Measurements from ENCODE around the gene CPM.

CPM gene

GRCh38 chr12:68915055-68915454 lies 17.9 kb downstream of the CPM start:
- Histone ChIP-seq H3K27me3 (ENCODE audit: low read length) (no peaks in the 10 kb centered on the region), H3K4me2 (ENCODE audit: low read depth, low read length, poor library complexity, severe bottlenecking) (no peak overlapping the region), H3K36me3 (ENCODE audit: low read length) (no peaks in the 10 kb centered on the region), H3K4me3 (ENCODE audit: insufficient read depth, low read length, poor library complexity, severe bottlenecking) (no peak overlapping the region), H3K9me3 (ENCODE audit: insufficient read depth, low read length) (no peaks in the 10 kb centered on the region), H3K9ac (ENCODE audit: low read length) (no peak overlapping the region), H3K79me2 (ENCODE audit: insufficient read depth, low read length) (no peaks in the 10 kb centered on the region), H3K27ac (ENCODE audit: low read depth, low read length) (no peak overlapping the region), H3K9me2 (replicated peaks; ENCODE audit: insufficient read depth, low read length) (no peaks in the 10 kb centered on the region), H2AFZ (ENCODE audit: low read depth, low read length, severe bottlenecking) (no peak overlapping the region), H3F3A (ENCODE audit: insufficient read depth) (no peaks in the 10 kb centered on the region), H4K20me1 (ENCODE audit: low read depth, low read length) (no peaks in the 10 kb centered on the region)
- TF ChIP-seq EZH2phosphoT487 (conservative IDR thresholded peaks at IDR 0.05; ENCODE audit: low read length), result no peak
- TF ChIP-seq, protein P1, sequence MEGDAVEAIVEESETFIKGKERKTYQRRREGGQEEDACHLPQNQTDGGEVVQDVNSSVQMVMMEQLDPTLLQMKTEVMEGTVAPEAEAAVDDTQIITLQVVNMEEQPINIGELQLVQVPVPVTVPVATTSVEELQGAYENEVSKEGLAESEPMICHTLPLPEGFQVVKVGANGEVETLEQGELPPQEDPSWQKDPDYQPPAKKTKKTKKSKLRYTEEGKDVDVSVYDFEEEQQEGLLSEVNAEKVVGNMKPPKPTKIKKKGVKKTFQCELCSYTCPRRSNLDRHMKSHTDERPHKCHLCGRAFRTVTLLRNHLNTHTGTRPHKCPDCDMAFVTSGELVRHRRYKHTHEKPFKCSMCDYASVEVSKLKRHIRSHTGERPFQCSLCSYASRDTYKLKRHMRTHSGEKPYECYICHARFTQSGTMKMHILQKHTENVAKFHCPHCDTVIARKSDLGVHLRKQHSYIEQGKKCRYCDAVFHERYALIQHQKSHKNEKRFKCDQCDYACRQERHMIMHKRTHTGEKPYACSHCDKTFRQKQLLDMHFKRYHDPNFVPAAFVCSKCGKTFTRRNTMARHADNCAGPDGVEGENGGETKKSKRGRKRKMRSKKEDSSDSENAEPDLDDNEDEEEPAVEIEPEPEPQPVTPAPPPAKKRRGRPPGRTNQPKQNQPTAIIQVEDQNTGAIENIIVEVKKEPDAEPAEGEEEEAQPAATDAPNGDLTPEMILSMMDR (IDR thresholded peaks at IDR 0.05; ENCODE audit: insufficient read depth, low read length, poor library complexity, severe bottlenecking), result no peak

- Histone ChIP-seq H3K9me2 (replicated peaks; ENCODE audit: insufficient read depth, low read length) (no peaks in the 10 kb centered on the region), H3F3A (ENCODE audit: insufficient read depth) (no peaks in the 10 kb centered on the region), H3K4me3 (ENCODE audit: insufficient read depth, low read length, poor library complexity, severe bottlenecking) (no peak overlapping the region), H2AFZ (ENCODE audit: low read depth, low read length, severe bottlenecking) (no peak overlapping the region), H3K9ac (ENCODE audit: low read length) (no peak overlapping the region), H3K9me3 (ENCODE audit: insufficient read depth, low read length) (no peaks in the 10 kb centered on the region), H3K79me2 (ENCODE audit: insufficient read depth, low read length) (no peaks in the 10 kb centered on the region), H3K36me3 (ENCODE audit: low read length) (no peaks in the 10 kb centered on the region), H3K4me2 (ENCODE audit: low read depth, low read length, poor library complexity, severe bottlenecking) (no peak overlapping the region), H3K27me3 (ENCODE audit: low read length) (no peaks in the 10 kb centered on the region), H4K20me1 (ENCODE audit: low read depth, low read length) (no peaks in the 10 kb centered on the region), H3K27ac (ENCODE audit: low read depth, low read length) (no peak overlapping the region)
- TF ChIP-seq, protein P1 (IDR thresholded peaks at IDR 0.05; ENCODE audit: insufficient read depth, low read length, poor library complexity, severe bottlenecking), result no peak
- no peak for TF ChIP-seq EZH2phosphoT487 (conservative IDR thresholded peaks at IDR 0.05; ENCODE audit: low read length)
Observed at GRCh38 chr12:68913682-68914081, 19.3 kb downstream of the CPM start.

DNA sequence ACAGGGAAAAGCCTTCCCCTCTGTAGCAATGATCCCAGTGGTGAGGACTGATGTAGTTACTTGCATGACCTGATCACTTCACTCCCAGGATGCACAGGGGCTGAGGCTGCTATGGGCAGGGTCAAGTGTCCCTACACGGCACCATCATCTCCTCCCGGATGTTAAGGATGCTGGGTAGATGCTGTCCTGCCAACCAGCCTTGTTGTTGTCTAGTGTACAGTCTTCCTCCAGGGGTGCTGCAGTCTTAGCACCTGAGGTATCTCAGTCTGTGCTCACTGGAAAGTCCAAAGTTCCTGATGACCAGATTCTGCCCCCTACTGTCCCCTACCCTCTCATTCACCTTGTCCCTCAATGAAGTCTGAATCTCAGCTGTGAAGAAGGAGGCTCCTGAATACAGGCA lies 20.1 kb downstream of the CPM start:
- Histone ChIP-seq H3K36me3 (ENCODE audit: low read length) (no peaks in the 10 kb centered on the region), H3K9me2 (replicated peaks; ENCODE audit: insufficient read depth, low read length) (no peaks in the 10 kb centered on the region), H3K27me3 (ENCODE audit: low read length) (no peaks in the 10 kb centered on the region), H3K27ac (ENCODE audit: low read depth, low read length) (no peak overlapping the region), H3F3A (ENCODE audit: insufficient read depth) (no peaks in the 10 kb centered on the region), H2AFZ (ENCODE audit: low read depth, low read length, severe bottlenecking) (no peak overlapping the region), H3K9ac (ENCODE audit: low read length) (no peak overlapping the region), H3K4me3 (ENCODE audit: insufficient read depth, low read length, poor library complexity, severe bottlenecking) (no peak overlapping the region), H3K4me2 (ENCODE audit: low read depth, low read length, poor library complexity, severe bottlenecking) (no peak overlapping the region), H4K20me1 (ENCODE audit: low read depth, low read length) (no peaks in the 10 kb centered on the region), H3K79me2 (ENCODE audit: insufficient read depth, low read length) (no peaks in the 10 kb centered on the region), H3K9me3 (ENCODE audit: insufficient read depth, low read length) (no peaks in the 10 kb centered on the region)
- no peak for TF ChIP-seq EZH2phosphoT487 (conservative IDR thresholded peaks at IDR 0.05; ENCODE audit: low read length)
- TF ChIP-seq, protein P1 (IDR thresholded peaks at IDR 0.05; ENCODE audit: insufficient read depth, low read length, poor library complexity, severe bottlenecking), result no peak

Data from SU-DHL-6 (cell line).